ENCODE data around the gene PTPN4.

PTPN4 gene

DNA sequence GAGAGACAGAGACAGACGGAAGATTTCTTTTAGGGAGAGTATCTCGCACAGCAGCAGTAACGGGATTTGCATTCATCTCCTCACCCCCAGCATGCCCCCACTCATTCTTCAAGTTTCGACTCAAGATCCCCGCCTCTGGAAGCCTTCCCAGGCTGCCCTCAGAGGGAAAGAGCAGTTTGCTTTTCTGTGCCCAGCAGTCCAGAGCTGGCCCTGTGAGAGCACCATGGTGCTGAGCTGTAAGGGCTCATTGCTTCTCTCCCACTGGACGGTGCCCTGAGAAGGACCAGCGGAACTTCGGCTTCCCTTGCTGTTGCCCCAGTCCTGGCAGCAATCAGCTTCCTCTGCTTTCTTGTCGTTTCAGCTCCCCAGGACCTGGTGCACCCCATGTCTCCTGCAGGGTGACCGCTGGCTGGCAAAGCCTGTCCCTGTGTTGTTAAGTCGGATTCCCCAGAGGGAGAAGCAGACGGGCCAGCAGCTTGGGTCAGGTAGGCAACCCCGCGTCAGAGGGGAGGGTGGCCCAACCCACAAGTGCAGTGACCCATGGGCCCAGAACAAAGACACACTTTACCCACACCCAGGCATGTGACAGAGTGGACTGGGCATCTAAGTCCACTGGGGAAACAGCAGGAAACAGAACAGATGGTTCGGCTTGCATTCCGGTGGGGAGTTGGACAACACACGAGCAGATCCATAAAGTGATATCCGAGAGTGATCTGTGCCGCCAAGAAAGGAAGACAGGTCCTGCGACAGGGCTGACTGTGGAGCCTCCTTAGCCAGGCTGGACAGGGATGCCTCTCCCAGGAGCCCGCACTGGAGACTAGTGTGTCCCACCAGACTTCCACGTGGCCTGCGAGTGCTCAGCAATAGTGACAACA is 44.1 kb upstream of the PTPN4 start:
- DNase-seq = no peak
- Histone ChIP-seq H3K27ac (no peak overlapping the region), H3K27me3 (replicated peaks) (no peaks in the 10 kb centered on the region), H3K36me3 (replicated peaks) (no peaks in the 10 kb centered on the region), H3K4me3 (ENCODE audit: low read depth, low read length) (no peak overlapping the region)
- in situ Hi-C loops (cut with HindIII; ENCODE audit: low pct_ligation_motif_present, low sequenced_read_pairs) = no loop called here
- TF ChIP-seq, protein P1, sequence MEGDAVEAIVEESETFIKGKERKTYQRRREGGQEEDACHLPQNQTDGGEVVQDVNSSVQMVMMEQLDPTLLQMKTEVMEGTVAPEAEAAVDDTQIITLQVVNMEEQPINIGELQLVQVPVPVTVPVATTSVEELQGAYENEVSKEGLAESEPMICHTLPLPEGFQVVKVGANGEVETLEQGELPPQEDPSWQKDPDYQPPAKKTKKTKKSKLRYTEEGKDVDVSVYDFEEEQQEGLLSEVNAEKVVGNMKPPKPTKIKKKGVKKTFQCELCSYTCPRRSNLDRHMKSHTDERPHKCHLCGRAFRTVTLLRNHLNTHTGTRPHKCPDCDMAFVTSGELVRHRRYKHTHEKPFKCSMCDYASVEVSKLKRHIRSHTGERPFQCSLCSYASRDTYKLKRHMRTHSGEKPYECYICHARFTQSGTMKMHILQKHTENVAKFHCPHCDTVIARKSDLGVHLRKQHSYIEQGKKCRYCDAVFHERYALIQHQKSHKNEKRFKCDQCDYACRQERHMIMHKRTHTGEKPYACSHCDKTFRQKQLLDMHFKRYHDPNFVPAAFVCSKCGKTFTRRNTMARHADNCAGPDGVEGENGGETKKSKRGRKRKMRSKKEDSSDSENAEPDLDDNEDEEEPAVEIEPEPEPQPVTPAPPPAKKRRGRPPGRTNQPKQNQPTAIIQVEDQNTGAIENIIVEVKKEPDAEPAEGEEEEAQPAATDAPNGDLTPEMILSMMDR (IDR thresholded peaks at IDR 0.05; ENCODE audit: low read depth, low read length, missing control alignments) = no peak

DNA sequence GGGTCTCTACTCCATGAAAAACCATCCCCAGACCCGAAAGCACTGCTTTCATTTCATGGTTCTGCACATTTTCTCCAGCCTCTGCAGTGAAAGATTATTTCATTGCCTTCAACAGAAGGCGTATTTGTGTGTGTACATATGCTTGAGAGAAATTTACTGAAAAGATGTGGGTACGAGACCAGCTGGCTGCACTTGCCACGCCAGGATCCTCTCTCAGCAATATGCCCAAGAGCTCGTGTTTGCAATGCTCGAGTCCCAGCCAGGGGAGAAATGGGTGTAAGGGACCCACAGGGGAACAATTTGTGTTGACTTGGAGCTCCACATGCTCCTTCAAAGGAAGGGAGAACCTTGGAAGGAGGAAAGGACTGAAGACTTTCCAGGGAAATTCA is 43.4 kb upstream of the PTPN4 start:
- Histone ChIP-seq H3K36me3 (replicated peaks) (no peaks in the 10 kb centered on the region), H3K27ac (no peak overlapping the region), H3K4me3 (ENCODE audit: low read depth, low read length) (no peak overlapping the region), H3K27me3 (replicated peaks) (no peaks in the 10 kb centered on the region)
- DNase-seq = no peak
- in situ Hi-C loops (cut with HindIII; ENCODE audit: low pct_ligation_motif_present, low sequenced_read_pairs) = no loop called here
- TF ChIP-seq, protein P1 (IDR thresholded peaks at IDR 0.05; ENCODE audit: low read depth, low read length, missing control alignments) = no peak

DNA sequence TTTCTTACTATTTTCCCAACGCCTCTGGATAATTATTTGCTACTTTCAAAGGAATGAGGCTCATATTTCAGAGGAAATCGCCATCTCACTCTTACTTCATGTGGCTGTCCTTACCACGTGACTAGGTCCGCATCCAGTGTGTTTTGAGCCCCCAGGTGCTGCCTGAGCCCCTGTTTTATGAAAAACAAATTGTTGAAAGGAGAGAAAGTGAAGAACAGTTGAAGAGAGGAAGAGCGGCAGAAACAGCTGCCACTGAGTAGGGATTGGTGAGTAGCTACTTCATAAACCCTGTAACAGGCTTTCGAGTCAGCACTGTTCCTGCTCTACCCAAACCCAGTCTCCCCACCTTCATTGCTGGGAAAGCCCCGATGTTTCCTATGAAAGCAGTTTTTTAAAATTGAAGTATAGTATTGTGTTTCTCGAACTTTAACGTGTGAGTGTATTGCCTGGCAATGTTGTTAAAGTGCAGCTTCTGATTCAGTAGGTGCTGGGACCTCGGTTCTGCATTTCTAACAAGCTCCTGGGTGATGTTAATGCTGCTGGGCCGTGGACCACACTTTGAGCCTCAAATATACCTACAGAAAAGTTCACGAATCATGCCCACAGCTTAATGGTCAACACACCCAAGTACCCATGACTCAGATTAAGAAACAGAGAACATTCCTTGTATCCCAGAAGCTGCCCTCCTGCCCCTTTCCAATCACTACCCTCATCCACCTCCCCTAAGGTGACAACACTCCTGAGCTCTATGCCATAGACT is 41.0 kb upstream of the PTPN4 start:
- DNase-seq = no peak
- Histone ChIP-seq H3K4me3 (ENCODE audit: low read depth, low read length) (no peak overlapping the region), H3K27me3 (replicated peaks) (no peaks in the 10 kb centered on the region), H3K36me3 (replicated peaks) (no peaks in the 10 kb centered on the region), H3K27ac (no peak overlapping the region)
- TF ChIP-seq, protein P1 (IDR thresholded peaks at IDR 0.05; ENCODE audit: low read depth, low read length, missing control alignments) = no peak
- in situ Hi-C loops (cut with HindIII; ENCODE audit: low pct_ligation_motif_present, low sequenced_read_pairs) = no loop called here

DNA sequence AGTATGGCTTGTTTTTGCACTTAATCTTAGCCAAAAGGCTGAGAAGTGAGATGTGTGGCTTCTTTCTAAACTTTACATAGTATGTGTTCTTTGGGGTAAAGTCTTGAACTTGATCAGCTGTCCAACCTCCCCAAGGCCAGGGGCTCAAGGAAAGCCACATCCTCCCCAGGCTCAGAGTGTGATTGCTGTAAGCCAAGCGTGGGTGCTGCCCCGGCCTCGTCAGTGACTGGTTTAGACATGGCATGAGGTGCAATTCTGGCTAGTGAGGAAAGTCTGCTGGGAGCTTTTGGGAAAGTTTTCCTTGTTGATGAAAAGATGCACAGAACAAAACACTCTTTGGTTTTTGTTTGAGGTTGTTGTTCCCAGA is 40.5 kb upstream of the PTPN4 start:
- in situ Hi-C loops (cut with HindIII; ENCODE audit: low pct_ligation_motif_present, low sequenced_read_pairs) = no loop called here
- TF ChIP-seq, protein P1 (IDR thresholded peaks at IDR 0.05; ENCODE audit: low read depth, low read length, missing control alignments) = no peak

DNA sequence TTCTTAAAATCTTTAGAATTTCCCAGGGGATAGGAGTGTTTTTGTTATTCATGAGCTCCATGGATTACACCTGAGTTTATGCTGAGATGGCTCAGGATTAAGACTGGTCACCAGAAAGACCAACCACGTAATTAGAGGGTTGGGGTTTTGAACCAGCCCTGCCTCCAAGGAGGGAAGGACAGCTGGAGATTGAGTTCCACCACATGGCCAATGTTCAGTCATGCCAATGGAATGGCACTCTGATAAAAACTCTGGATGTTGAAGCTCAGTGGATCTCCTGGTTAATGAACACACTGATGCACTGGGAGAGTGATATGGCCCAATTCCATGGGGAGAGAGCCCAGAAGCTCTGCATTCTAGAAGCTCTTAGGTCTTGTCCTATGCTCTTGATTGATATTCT is 38.7 kb upstream of the PTPN4 start:
- in situ Hi-C loops (cut with HindIII; ENCODE audit: low pct_ligation_motif_present, low sequenced_read_pairs) = no loop called here
- peak; percentile 25 for DNase-seq
- H3K4me3 ChIP-seq (ENCODE audit: low read depth, low read length) = no peak overlapping the region
- TF ChIP-seq, protein P1 (IDR thresholded peaks at IDR 0.05; ENCODE audit: low read depth, low read length, missing control alignments) = no peak
- no peaks in the 10 kb centered on the region for H3K27me3 ChIP-seq (replicated peaks)
- no peaks in the 10 kb centered on the region for H3K36me3 ChIP-seq (replicated peaks)
- H3K27ac ChIP-seq = no peak overlapping the region

More for the DNA sequence above, 40.5 kb upstream of the PTPN4 start:
- DNase-seq = no peak
- H3K4me3 ChIP-seq (ENCODE audit: low read depth, low read length) = no peak overlapping the region
- no peaks in the 10 kb centered on the region for H3K36me3 ChIP-seq (replicated peaks)
- no peak overlapping the region for H3K27ac ChIP-seq
- H3K27me3 ChIP-seq (replicated peaks) = no peaks in the 10 kb centered on the region
